ENCODE data around the gene SPEM1.

SPEM1 gene

GRCh38 chr17:7444682-7445618 lies 24.8 kb downstream of the SPEM1 start, which contains the start of gene CHRNB1:
Gene CHRNB1 (plus strand): TSS chr17:7445061. CDS start chr17:7445128, 67 bp downstream.
- POLR2A ChIA-PET = interaction anchor here (0.7 to 1.6 kb wide), 5 partner anchors 11 to 41 kb away, joined by 3 to 5 read pairs (median 3); partner anchors contain the start of gene POLR2A
- peak in 2 of 3 donors; percentile 64 to 72 for DNase-seq

GRCh38 chr17:7445619-7445968 lies 25.5 kb downstream of the SPEM1 start:
- Histone ChIP-seq H3K36me3 (ENCODE audit: control insufficient read depth in 4 of 4, insufficient read depth in 4 of 4, low read length in 3 of 4) (no peaks in the 10 kb centered on the region), H3K27me3 (replicated peaks in 2 of 5; ENCODE audit: control insufficient read depth in 4 of 5, insufficient read depth in 5 of 5, low read length in 4 of 5) (peaks cover 4 to 68% (median 37%) of the 10 kb centered on the region in 5 experiments), H3K4me3 (ENCODE audit: control insufficient read depth in 1 of 7, extremely low read depth in 1 of 7, insufficient read depth in 4 of 7, low read depth in 2 of 7, low read length in 6 of 7) (peak overlapping the region; percentile 23 to 74 (median 61)), H3K4me1 (ENCODE audit: control extremely low read depth in 1 of 4, control insufficient read depth in 4 of 4, insufficient read depth in 4 of 4, low read length in 3 of 4) (peaks cover 3 to 26% (median 23%) of the 10 kb centered on the region in 4 experiments), H3K27ac (ENCODE audit: insufficient read depth in 1 of 2, low read depth in 1 of 2, low read length in 2 of 2, poor library complexity in 1 of 2, severe bottlenecking in 2 of 2) (no peak overlapping the region), H3K9me3 (ENCODE audit: control extremely low read depth in 1 of 5, control insufficient read depth in 4 of 5, insufficient read depth in 2 of 5, low read depth in 1 of 5, low read length in 4 of 5) (no peaks in the 10 kb centered on the region)
- WGBS (ENCODE audit: insufficient coverage) = 0% methylated on average over 11 of the region's 16 CpGs
- ChIA-PET CTCF (interaction anchor here (1.0 to 2.4 kb wide), 4 partner anchors 9 to 115 kb away, joined by 3 to 10 read pairs (median 4); no protein-coding TSS in a partner anchor), POLR2A (interaction anchor here (0.6 to 1.5 kb wide), 5 partner anchors 10 to 41 kb away, joined by 3 to 4 read pairs (median 3); partner anchors contain the start of gene POLR2A)
- peak in 2 of 3 donors; percentile 45 to 56 for DNase-seq

More at GRCh38 chr17:7444682-7445618, 24.8 kb downstream of the SPEM1 start, which contains the start of gene CHRNB1:
- no peaks in the 10 kb centered on the region for H3K9me3 ChIP-seq (ENCODE audit: control extremely low read depth in 1 of 5, control insufficient read depth in 4 of 5, insufficient read depth in 2 of 5, low read depth in 1 of 5, low read length in 4 of 5)
- WGBS (ENCODE audit: insufficient coverage) = under 1% methylated on average over 50 of the region's 51 CpGs
- peak within 1 kb of the TSS; percentile 23 to 74 (median 61) for H3K4me3 ChIP-seq (ENCODE audit: control insufficient read depth in 1 of 7, extremely low read depth in 1 of 7, insufficient read depth in 4 of 7, low read depth in 2 of 7, low read length in 6 of 7)
- H3K4me1 ChIP-seq (ENCODE audit: control extremely low read depth in 1 of 4, control insufficient read depth in 4 of 4, insufficient read depth in 4 of 4, low read length in 3 of 4) = peaks cover 3 to 32% (median 29%) of the 10 kb centered on the region in 4 experiments
- H3K27ac ChIP-seq (ENCODE audit: insufficient read depth in 1 of 2, low read depth in 1 of 2, low read length in 2 of 2, poor library complexity in 1 of 2, severe bottlenecking in 2 of 2) = no peak within 1 kb of the TSS
- peaks cover 4 to 73% (median 37%) of the 10 kb centered on the region in 5 experiments for H3K27me3 ChIP-seq (replicated peaks in 2 of 5; ENCODE audit: control insufficient read depth in 4 of 5, insufficient read depth in 5 of 5, low read length in 4 of 5)
- CTCF ChIA-PET = interaction anchor here (0.6 to 5.6 kb wide), 6 partner anchors 9 to 1019 kb away, joined by 3 to 40 read pairs (median 4); no protein-coding TSS in a partner anchor
- no peaks in the 10 kb centered on the region for H3K36me3 ChIP-seq (ENCODE audit: control insufficient read depth in 4 of 4, insufficient read depth in 4 of 4, low read length in 3 of 4)

GRCh38 chr17:7448461-7448860 lies 28.3 kb downstream of the SPEM1 start:
- 95% methylated on average over 4 of the region's 7 CpGs for WGBS (ENCODE audit: insufficient coverage)
- Histone ChIP-seq H3K27me3 (replicated peaks in 2 of 5; ENCODE audit: control insufficient read depth in 4 of 5, insufficient read depth in 5 of 5, low read length in 4 of 5) (peaks cover 4 to 50% (median 28%) of the 10 kb centered on the region in 5 experiments), H3K4me1 (ENCODE audit: control extremely low read depth in 1 of 4, control insufficient read depth in 4 of 4, insufficient read depth in 4 of 4, low read length in 3 of 4) (peaks cover 3 to 19% (median 16%) of the 10 kb centered on the region in 4 experiments), H3K4me3 (ENCODE audit: control insufficient read depth in 1 of 7, extremely low read depth in 1 of 7, insufficient read depth in 4 of 7, low read depth in 2 of 7, low read length in 6 of 7) (no peak overlapping the region), H3K36me3 (ENCODE audit: control insufficient read depth in 4 of 4, insufficient read depth in 4 of 4, low read length in 3 of 4) (no peaks in the 10 kb centered on the region), H3K27ac (ENCODE audit: insufficient read depth in 1 of 2, low read depth in 1 of 2, low read length in 2 of 2, poor library complexity in 1 of 2, severe bottlenecking in 2 of 2) (no peak overlapping the region), H3K9me3 (ENCODE audit: control extremely low read depth in 1 of 5, control insufficient read depth in 4 of 5, insufficient read depth in 2 of 5, low read depth in 1 of 5, low read length in 4 of 5) (no peaks in the 10 kb centered on the region)
- ChIA-PET CTCF (interaction anchor here (1.9 kb wide), 1 partner anchor 12 kb away, joined by 6 read pairs; no protein-coding TSS in a partner anchor), POLR2A (interaction anchor here (2.0 kb wide), 1 partner anchor 36 kb away, joined by 6 read pairs; the partner anchor contains the start of gene POLR2A)
- no peak for DNase-seq

GRCh38 chr17:7459961-7460545 lies 39.9 kb downstream of the SPEM1 start:
- no peak for DNase-seq
- Histone ChIP-seq H3K4me3 (ENCODE audit: control insufficient read depth in 1 of 7, extremely low read depth in 1 of 7, insufficient read depth in 4 of 7, low read depth in 2 of 7, low read length in 6 of 7) (no peak overlapping the region), H3K36me3 (ENCODE audit: control insufficient read depth in 4 of 4, insufficient read depth in 4 of 4, low read length in 3 of 4) (peaks cover 0 to 33% (median 24%) of the 10 kb centered on the region in 4 experiments), H3K27ac (ENCODE audit: insufficient read depth in 1 of 2, low read depth in 1 of 2, low read length in 2 of 2, poor library complexity in 1 of 2, severe bottlenecking in 2 of 2) (no peak overlapping the region), H3K9me3 (ENCODE audit: control extremely low read depth in 1 of 5, control insufficient read depth in 4 of 5, insufficient read depth in 2 of 5, low read depth in 1 of 5, low read length in 4 of 5) (no peaks in the 10 kb centered on the region), H3K27me3 (replicated peaks in 2 of 5; ENCODE audit: control insufficient read depth in 4 of 5, insufficient read depth in 5 of 5, low read length in 4 of 5) (no peaks in the 10 kb centered on the region), H3K4me1 (ENCODE audit: control extremely low read depth in 1 of 4, control insufficient read depth in 4 of 4, insufficient read depth in 4 of 4, low read length in 3 of 4) (peaks cover 0 to 16% (median 8%) of the 10 kb centered on the region in 4 experiments)
- POLR2A ChIA-PET = no interaction called here
- no CpG with 5 or more reads among the region's 3 CpGs for WGBS (ENCODE audit: insufficient coverage)
- CTCF ChIA-PET = interaction anchor here (1.2 to 2.4 kb wide), 2 partner anchors 15 to 23 kb away, joined by 5 to 20 read pairs; no protein-coding TSS in a partner anchor

GRCh38 chr17:7460850-7461660 lies 40.9 kb downstream of the SPEM1 start:
- WGBS (ENCODE audit: insufficient coverage) = 100% methylated on average over 4 of the region's 7 CpGs
- Histone ChIP-seq H3K27ac (ENCODE audit: insufficient read depth in 1 of 2, low read depth in 1 of 2, low read length in 2 of 2, poor library complexity in 1 of 2, severe bottlenecking in 2 of 2) (no peak overlapping the region), H3K4me3 (ENCODE audit: control insufficient read depth in 1 of 7, extremely low read depth in 1 of 7, insufficient read depth in 4 of 7, low read depth in 2 of 7, low read length in 6 of 7) (no peak overlapping the region), H3K36me3 (ENCODE audit: control insufficient read depth in 4 of 4, insufficient read depth in 4 of 4, low read length in 3 of 4) (peaks cover 0 to 40% (median 28%) of the 10 kb centered on the region in 4 experiments), H3K4me1 (ENCODE audit: control extremely low read depth in 1 of 4, control insufficient read depth in 4 of 4, insufficient read depth in 4 of 4, low read length in 3 of 4) (peaks cover 0 to 8% (median 6%) of the 10 kb centered on the region in 4 experiments), H3K9me3 (ENCODE audit: control extremely low read depth in 1 of 5, control insufficient read depth in 4 of 5, insufficient read depth in 2 of 5, low read depth in 1 of 5, low read length in 4 of 5) (no peaks in the 10 kb centered on the region), H3K27me3 (replicated peaks in 2 of 5; ENCODE audit: control insufficient read depth in 4 of 5, insufficient read depth in 5 of 5, low read length in 4 of 5) (no peaks in the 10 kb centered on the region)
- ChIA-PET CTCF (interaction anchor here (0.9 to 2.4 kb wide), 2 partner anchors 9 to 14 kb away, joined by 5 to 20 read pairs; no protein-coding TSS in a partner anchor), POLR2A (interaction anchor here (0.7 to 3.3 kb wide), 4 partner anchors 15 to 24 kb away, joined by 3 to 12 read pairs (median 4); partner anchors contain the start of genes POLR2A and ZBTB4)
- no peak for DNase-seq
